ENCODE data around the gene SIPA1. TPM values are rescaled to one million over a fixed set of nuclear protein-coding genes. Genes with fewer than 3 reads are reported as not detected.
A peak's percentile ranks its signal among the peaks of the same experiment; 100 is the strongest.

Gene SIPA1
- total and polyA plus RNA-seq, 2 of the 13 experiments (the other 11 are each of a cell fraction or from before 2014, with no cell fraction given): 5.8 to 7.7 TPM

- TF ChIP-seq ZBTB2 (CRISPR knock-in tag; IDR thresholded peaks at IDR 0.05; ENCODE audit: low read depth) (peak; percentile 85; the same call in 1 of the 2 replicates), NFE2L2 (IDR thresholded peaks at IDR 0.05; ENCODE audit: low read length) (no peak), TBL1XR1 (IDR thresholded peaks at IDR 0.05; ENCODE audit: borderline replicate concordance, low read length, partially characterized antibody) (peak; percentile 21), ZNF850 (CRISPR knock-in tag; conservative IDR thresholded peaks at IDR 0.05) (no peak), ZNF3 (CRISPR knock-in tag; IDR thresholded peaks at IDR 0.05) (no peak), ZNF878 (CRISPR knock-in tag; IDR thresholded peaks at IDR 0.05) (0 out of 2 replicates have a peak, but pooled peaks have one; percentile 21), CHD2 (IDR thresholded peaks at IDR 0.05; ENCODE audit: low read depth, low read length) (peak; percentile 39; the same call in 1 of the 2 replicates), PHF8 (CRISPR knock-in tag; IDR thresholded peaks at IDR 0.05) (peak; percentile 76), FOXA3 (CRISPR knock-in tag; IDR thresholded peaks at IDR 0.05) (peak; percentile 63), ZNF619 (CRISPR knock-in tag; IDR thresholded peaks at IDR 0.05) (no peak), ZUFSP (CRISPR knock-in tag; IDR thresholded peaks at IDR 0.05; ENCODE audit: borderline replicate concordance) (no peak), MIXL1 (CRISPR knock-in tag; IDR thresholded peaks at IDR 0.05) (peak; percentile 84; the same call in 1 of the 2 replicates), KDM5A (IDR thresholded peaks at IDR 0.05; ENCODE audit: borderline replicate concordance, low read length) (peak; percentile 36; the same call in 1 of the 2 replicates), HNF1B (CRISPR knock-in tag; IDR thresholded peaks at IDR 0.05) (peak; percentile 14; the same call in 1 of the 2 replicates), ZNF788 (CRISPR knock-in tag; IDR thresholded peaks at IDR 0.05; ENCODE audit: borderline replicate concordance) (peak; percentile 84; the same call in 1 of the 2 replicates), NCOA5 (CRISPR knock-in tag; IDR thresholded peaks at IDR 0.05) (no peak), HOXA3 (CRISPR knock-in tag; IDR thresholded peaks at IDR 0.05) (peak; percentile 97), ZC3H13 (CRISPR knock-in tag; IDR thresholded peaks at IDR 0.05) (peak; percentile 76; the same call in 1 of the 2 replicates), GABPB1 (CRISPR knock-in tag; IDR thresholded peaks at IDR 0.05) (peak; percentile 95), ZNF160 (CRISPR knock-in tag; IDR thresholded peaks at IDR 0.05) (no peak), TEAD2 (CRISPR knock-in tag; IDR thresholded peaks at IDR 0.05) (no peak), ZFP36 (IDR thresholded peaks at IDR 0.05; ENCODE audit: borderline replicate concordance, low read depth, low read length, partially characterized antibody) (no peak)
- TF ChIP-seq, protein P1, sequence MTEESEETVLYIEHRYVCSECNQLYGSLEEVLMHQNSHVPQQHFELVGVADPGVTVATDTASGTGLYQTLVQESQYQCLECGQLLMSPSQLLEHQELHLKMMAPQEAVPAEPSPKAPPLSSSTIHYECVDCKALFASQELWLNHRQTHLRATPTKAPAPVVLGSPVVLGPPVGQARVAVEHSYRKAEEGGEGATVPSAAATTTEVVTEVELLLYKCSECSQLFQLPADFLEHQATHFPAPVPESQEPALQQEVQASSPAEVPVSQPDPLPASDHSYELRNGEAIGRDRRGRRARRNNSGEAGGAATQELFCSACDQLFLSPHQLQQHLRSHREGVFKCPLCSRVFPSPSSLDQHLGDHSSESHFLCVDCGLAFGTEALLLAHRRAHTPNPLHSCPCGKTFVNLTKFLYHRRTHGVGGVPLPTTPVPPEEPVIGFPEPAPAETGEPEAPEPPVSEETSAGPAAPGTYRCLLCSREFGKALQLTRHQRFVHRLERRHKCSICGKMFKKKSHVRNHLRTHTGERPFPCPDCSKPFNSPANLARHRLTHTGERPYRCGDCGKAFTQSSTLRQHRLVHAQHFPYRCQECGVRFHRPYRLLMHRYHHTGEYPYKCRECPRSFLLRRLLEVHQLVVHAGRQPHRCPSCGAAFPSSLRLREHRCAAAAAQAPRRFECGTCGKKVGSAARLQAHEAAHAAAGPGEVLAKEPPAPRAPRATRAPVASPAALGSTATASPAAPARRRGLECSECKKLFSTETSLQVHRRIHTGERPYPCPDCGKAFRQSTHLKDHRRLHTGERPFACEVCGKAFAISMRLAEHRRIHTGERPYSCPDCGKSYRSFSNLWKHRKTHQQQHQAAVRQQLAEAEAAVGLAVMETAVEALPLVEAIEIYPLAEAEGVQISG (CRISPR knock-in tag; IDR thresholded peaks at IDR 0.05): peak; percentile 89
Observed at GRCh38 chr11:65615229-65615949, 22.5 kb upstream of the SIPA1 start, which contains the start of gene PCNX3 (continued).
